ENCODE measurements around the gene RASL10B. TPM values are rescaled to one million over a fixed set of nuclear protein-coding genes. Genes with fewer than 3 reads are reported as not detected.
A peak's percentile ranks its signal among the peaks of the same experiment; 100 is the strongest.

Gene RASL10B
- total RNA-seq, 6 experiments from 2014 or later: 0.31 to 2.8 (median 2.3) TPM

DNA sequence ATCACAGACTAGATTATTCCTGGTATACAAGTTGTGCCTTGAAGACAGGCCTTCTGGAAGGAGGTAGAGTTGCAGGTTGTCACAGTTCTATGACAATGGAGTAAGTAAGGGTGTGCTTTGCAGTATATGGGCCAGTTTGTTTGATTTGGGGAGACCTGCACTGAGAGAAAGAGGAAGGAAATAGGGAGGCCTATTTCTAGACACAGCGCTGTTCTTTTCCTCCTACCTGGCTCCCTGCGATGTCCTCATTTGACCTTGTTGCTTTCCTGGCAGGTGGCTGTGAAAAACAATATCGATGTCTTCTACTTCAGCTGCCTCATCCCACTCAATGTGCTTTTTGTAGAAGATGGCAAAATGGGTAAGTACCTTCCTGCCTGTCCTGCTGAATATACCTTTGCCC is 22.5 kb upstream of the RASL10B start:
- 44% methylated on average over 3 of the region's 3 CpGs for WGBS (ENCODE audit: insufficient coverage, low coverage, low lambda C conversion rate, missing lambda C conversion rate)
- peaks cover 0 to 39% (median 12%) of the 10 kb centered on the region in 4 donors for H3K4me1 ChIP-seq
- H3K36me3 ChIP-seq: no peaks in the 10 kb centered on the region
- intact Hi-C loops (cut with DNase I): no loop called here
- H3K27me3 ChIP-seq: no peaks in the 10 kb centered on the region
- H3K4me3 ChIP-seq: no peak overlapping the region
- H3K9me3 ChIP-seq: no peaks in the 10 kb centered on the region
- DNase-seq (no peak), ATAC-seq (no peak)
- TF ChIP-seq, protein P1, sequence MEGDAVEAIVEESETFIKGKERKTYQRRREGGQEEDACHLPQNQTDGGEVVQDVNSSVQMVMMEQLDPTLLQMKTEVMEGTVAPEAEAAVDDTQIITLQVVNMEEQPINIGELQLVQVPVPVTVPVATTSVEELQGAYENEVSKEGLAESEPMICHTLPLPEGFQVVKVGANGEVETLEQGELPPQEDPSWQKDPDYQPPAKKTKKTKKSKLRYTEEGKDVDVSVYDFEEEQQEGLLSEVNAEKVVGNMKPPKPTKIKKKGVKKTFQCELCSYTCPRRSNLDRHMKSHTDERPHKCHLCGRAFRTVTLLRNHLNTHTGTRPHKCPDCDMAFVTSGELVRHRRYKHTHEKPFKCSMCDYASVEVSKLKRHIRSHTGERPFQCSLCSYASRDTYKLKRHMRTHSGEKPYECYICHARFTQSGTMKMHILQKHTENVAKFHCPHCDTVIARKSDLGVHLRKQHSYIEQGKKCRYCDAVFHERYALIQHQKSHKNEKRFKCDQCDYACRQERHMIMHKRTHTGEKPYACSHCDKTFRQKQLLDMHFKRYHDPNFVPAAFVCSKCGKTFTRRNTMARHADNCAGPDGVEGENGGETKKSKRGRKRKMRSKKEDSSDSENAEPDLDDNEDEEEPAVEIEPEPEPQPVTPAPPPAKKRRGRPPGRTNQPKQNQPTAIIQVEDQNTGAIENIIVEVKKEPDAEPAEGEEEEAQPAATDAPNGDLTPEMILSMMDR (IDR thresholded peaks at IDR 0.05): no peak
- no peak for TF ChIP-seq POLR2A (IDR thresholded peaks at IDR 0.05)
- no peak overlapping the region for H3K27ac ChIP-seq

DNA sequence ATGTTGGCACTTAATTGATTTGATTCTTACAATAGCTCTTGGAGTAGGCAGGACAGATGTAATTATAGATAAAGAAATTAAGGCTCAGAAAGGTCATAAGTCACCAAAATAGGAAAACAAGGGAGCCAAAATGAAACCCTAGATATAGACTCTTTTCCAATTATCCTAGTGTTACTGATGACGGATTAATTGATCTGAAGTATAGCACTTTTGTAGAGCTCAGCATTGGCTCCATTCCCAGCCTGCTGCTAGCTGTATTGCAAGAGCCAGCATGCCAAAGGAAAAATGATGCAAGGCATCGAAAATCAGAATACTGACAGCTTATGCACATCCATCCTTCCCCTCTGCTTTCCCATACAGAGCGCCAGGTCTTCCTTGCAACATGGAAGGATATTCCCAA is 21.6 kb upstream of the RASL10B start:
- ATAC-seq (peak; percentile 35 to 63 (median 48)), DNase-seq (peak in 2 of 3 donors; percentile 64 to 73)
- Histone ChIP-seq H3K4me1 (peaks cover 0 to 40% (median 12%) of the 10 kb centered on the region in 4 donors), H3K4me3 (no peak overlapping the region), H3K27me3 (no peaks in the 10 kb centered on the region), H3K36me3 (no peaks in the 10 kb centered on the region), H3K27ac (no peak overlapping the region), H3K9me3 (no peaks in the 10 kb centered on the region)
- intact Hi-C loops (cut with DNase I): no loop called here
- 22% methylated on average over 3 of the region's 3 CpGs for WGBS (ENCODE audit: insufficient coverage, low coverage, low lambda C conversion rate, missing lambda C conversion rate)
- TF ChIP-seq POLR2A (IDR thresholded peaks at IDR 0.05): no peak
- TF ChIP-seq, protein P1 (IDR thresholded peaks at IDR 0.05): no peak

DNA sequence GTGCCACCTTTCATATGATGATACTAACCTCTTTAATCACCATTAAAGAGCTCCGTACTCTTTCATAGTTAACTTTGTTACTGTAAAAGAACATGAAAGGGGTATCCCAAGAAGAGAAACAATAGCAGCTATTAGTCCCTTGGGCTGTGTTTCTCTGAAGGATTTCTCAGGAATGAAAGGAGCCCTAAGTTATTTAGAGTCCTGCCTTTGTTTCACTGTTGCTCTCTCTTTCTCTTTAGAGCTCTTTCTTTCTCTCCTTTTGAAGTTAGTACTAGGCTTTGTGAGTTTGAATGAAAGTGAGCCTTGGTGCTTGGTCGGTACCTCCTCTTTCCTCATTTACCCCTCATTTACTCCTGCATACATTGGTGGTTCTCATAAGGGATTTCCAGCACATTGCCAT is 20.5 kb upstream of the RASL10B start:
- WGBS (ENCODE audit: insufficient coverage, low coverage, low lambda C conversion rate, missing lambda C conversion rate): 100% methylated on average over 2 of the region's 2 CpGs
- ATAC-seq: no peak
- Histone ChIP-seq H3K9me3 (no peaks in the 10 kb centered on the region), H3K36me3 (no peaks in the 10 kb centered on the region), H3K27me3 (no peaks in the 10 kb centered on the region), H3K4me1 (peaks cover 0 to 51% (median 12%) of the 10 kb centered on the region in 4 donors), H3K27ac (no peak overlapping the region), H3K4me3 (no peak overlapping the region)
- no peak for DNase-seq
- intact Hi-C loops (cut with DNase I): no loop called here
- TF ChIP-seq, protein P1 (IDR thresholded peaks at IDR 0.05): no peak
- TF ChIP-seq POLR2A (IDR thresholded peaks at IDR 0.05): no peak

DNA sequence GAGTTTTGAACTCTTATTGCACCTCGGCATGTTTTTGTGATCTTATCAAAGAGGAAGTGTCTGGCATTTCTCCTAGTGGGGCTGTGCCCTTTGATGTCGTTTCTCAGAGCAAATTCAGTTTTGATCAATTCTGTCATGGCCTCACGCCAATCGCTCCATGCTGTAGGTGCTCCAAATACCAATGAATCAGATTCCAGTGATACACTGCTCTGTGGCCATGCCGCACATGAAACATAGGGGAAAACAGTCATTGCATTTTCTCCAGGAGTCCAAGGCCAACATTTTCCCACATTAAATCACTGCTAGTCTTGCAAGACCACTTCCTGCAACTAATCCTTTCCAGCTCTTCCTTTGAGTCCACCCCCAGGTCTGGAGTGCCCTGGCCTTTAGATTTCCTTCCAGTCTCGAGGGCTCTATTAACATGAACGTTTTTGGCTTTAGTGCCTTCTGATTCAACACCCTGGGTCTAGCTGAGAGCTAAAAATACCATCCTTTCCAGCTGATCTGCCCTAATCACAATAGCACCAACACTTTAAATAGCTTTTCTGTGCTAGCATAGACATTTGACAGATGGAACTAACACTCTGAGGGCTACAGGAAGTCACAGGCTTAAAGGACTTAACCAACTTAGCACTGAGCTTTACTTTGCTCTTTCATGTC is 18.2 kb upstream of the RASL10B start:
- ATAC-seq: peak; percentile 66 to 79 (median 73)
- peaks cover 0 to 70% (median 16%) of the 10 kb centered on the region in 4 donors for H3K4me1 ChIP-seq
- 5% methylated on average over 4 of the region's 7 CpGs for WGBS (ENCODE audit: insufficient coverage, low coverage, low lambda C conversion rate, missing lambda C conversion rate)
- no peaks in the 10 kb centered on the region for H3K27me3 ChIP-seq
- peak; percentile 70 to 93 (median 80) for DNase-seq
- TF ChIP-seq, protein P1 (IDR thresholded peaks at IDR 0.05): no peak
- TF ChIP-seq POLR2A (IDR thresholded peaks at IDR 0.05): no peak
- no peaks in the 10 kb centered on the region for H3K36me3 ChIP-seq
- intact Hi-C loops (cut with DNase I): no loop called here
- peak overlapping the region in 2 of 3 donors; percentile 62 to 66 for H3K27ac ChIP-seq
- H3K4me3 ChIP-seq: no peak overlapping the region
- H3K9me3 ChIP-seq: no peaks in the 10 kb centered on the region
